H9 (cell line): Measurements from ENCODE around the gene IL3RA. TPM values are rescaled to one million over a fixed set of nuclear protein-coding genes. Genes with fewer than 3 reads are reported as not detected.

Source experiments
- DNase-seq: peaks from one replicate; pipeline ENCODE4 v3.0.0-alpha.2; 2017
- H2AFZ ChIP-seq: one replicate; pipeline ENCODE4 v1.6.1; 2013; ENCODE audit warnings: mild to moderate bottlenecking, low read length, control low read depth, moderate library complexity
- H2AK5ac ChIP-seq: 2 replicates; pipeline ENCODE4 v1.6.1; 2013; ENCODE audit warnings: low read length, control low read depth, mixed read lengths; ENCODE audit not compliant: insufficient read length
- H2BK120ac ChIP-seq: one replicate; pipeline ENCODE4 v1.6.1; 2013; ENCODE audit warnings: low read depth, mild to moderate bottlenecking, low read length, control low read depth, inconsistent platforms; ENCODE audit not compliant: poor library complexity, severe bottlenecking
- H2BK12ac ChIP-seq: 2 replicates; pipeline ENCODE4 v1.6.1; 2013; ENCODE audit warnings: low read length, control low read depth, mixed read lengths, low read depth; ENCODE audit not compliant: insufficient read length
- H2BK15ac ChIP-seq: 2 replicates; pipeline ENCODE4 v1.6.1; 2013; ENCODE audit warnings: low read depth, low read length, control low read depth
- H2BK20ac ChIP-seq: one replicate; pipeline ENCODE4 v1.6.1; 2013; ENCODE audit warnings: low read depth, mild to moderate bottlenecking, low read length, control low read depth, inconsistent platforms; ENCODE audit not compliant: poor library complexity, severe bottlenecking
- H2BK5ac ChIP-seq: 2 replicates; pipeline ENCODE4 v1.6.1; 2013; ENCODE audit warnings: low read length, control low read depth, mixed read lengths; ENCODE audit not compliant: insufficient read length
- H3K14ac ChIP-seq: 2 replicates; pipeline ENCODE4 v1.6.1; 2013; ENCODE audit warnings: low read length, control low read depth; ENCODE audit not compliant: insufficient read depth
- H3K18ac ChIP-seq: 2 replicates; pipeline ENCODE4 v1.6.1; 2013; ENCODE audit warnings: low read depth, mild to moderate bottlenecking, mixed read lengths, low read length, control low read depth; ENCODE audit not compliant: insufficient read length
- H3K23ac ChIP-seq: 2 replicates; pipeline ENCODE4 v1.6.1; 2013; ENCODE audit warnings: low read length, control low read depth, mixed read lengths, low read depth; ENCODE audit not compliant: insufficient read length
- H3K23me2 ChIP-seq: 2 replicates; pipeline ENCODE4 v1.6.1; 2013; ENCODE audit warnings: low read depth, mild to moderate bottlenecking, mixed read lengths, low read length, control low read depth; ENCODE audit not compliant: insufficient read length, poor library complexity, severe bottlenecking
- H3K27ac ChIP-seq: 2 replicates; pipeline ENCODE4 v1.5.1; 2013; ENCODE audit warnings: low read length, control low read depth, mixed read lengths, low read depth; ENCODE audit not compliant: insufficient read length
- H3K27me3 ChIP-seq: 2 replicates; pipeline ENCODE4 v1.6.1; 2013; ENCODE audit warnings: low read length, control low read depth, inconsistent platforms; ENCODE audit not compliant: insufficient read depth
- H3K4ac ChIP-seq: 2 replicates; pipeline ENCODE4 v1.6.1; 2013; ENCODE audit warnings: low read depth, mild to moderate bottlenecking, control low read depth, inconsistent platforms, low read length, moderate library complexity
- H3K4me1 ChIP-seq: 2 replicates; pipeline ENCODE4 v1.6.1; 2013; ENCODE audit warnings: low read length, control low read depth, inconsistent platforms; ENCODE audit not compliant: insufficient read depth
- H3K4me2 ChIP-seq: 2 replicates; pipeline ENCODE4 v1.6.1; 2013; ENCODE audit warnings: low read length, control low read depth, mixed read lengths; ENCODE audit not compliant: insufficient read length, insufficient read depth
- H3K56ac ChIP-seq: 2 replicates; pipeline ENCODE4 v1.6.1; 2013; ENCODE audit warnings: low read depth, mild to moderate bottlenecking, mixed read lengths, low read length, control low read depth; ENCODE audit not compliant: insufficient read length
- H3K79me1 ChIP-seq: 2 replicates; pipeline ENCODE4 v1.6.1; 2013; ENCODE audit warnings: low read depth, mild to moderate bottlenecking, moderate library complexity, low read length, control low read depth, inconsistent platforms; ENCODE audit not compliant: insufficient read depth, poor library complexity, severe bottlenecking
- H3K79me2 ChIP-seq: 2 replicates; pipeline ENCODE4 v1.6.1; 2013; ENCODE audit warnings: low read length, control low read depth, inconsistent platforms; ENCODE audit not compliant: insufficient read depth
- H3K9ac ChIP-seq: 2 replicates; pipeline ENCODE4 v1.6.1; 2013; ENCODE audit warnings: low read length, control low read depth, mixed read lengths; ENCODE audit not compliant: insufficient read length; ENCODE audit errors: extremely low read depth
- H3K9me3 ChIP-seq: one replicate; pipeline ENCODE4 v1.6.1; 2013; ENCODE audit warnings: low read depth, low read length, inconsistent platforms; ENCODE audit not compliant: control insufficient read depth
- H3T11ph ChIP-seq: one replicate; pipeline ENCODE4 v1.6.1; 2013; ENCODE audit warnings: mild to moderate bottlenecking, low read length, control low read depth, inconsistent platforms
- H4K20me1 ChIP-seq: one replicate; pipeline ENCODE4 v1.6.1; 2013; ENCODE audit not compliant: control insufficient read depth, insufficient read length, insufficient read depth
- H4K5ac ChIP-seq: 2 replicates; pipeline ENCODE4 v1.6.1; 2013; ENCODE audit warnings: low read depth, mild to moderate bottlenecking, mixed read lengths, low read length, control low read depth; ENCODE audit not compliant: insufficient read length
- H4K8ac ChIP-seq: replicated peaks from 2 replicates; pipeline ENCODE4 v1.6.1; 2013; ENCODE audit warnings: low read length, control low read depth, mixed read lengths, low read depth; ENCODE audit not compliant: insufficient read length
- H4K91ac ChIP-seq: 2 replicates; pipeline ENCODE4 v1.6.1; 2013; ENCODE audit warnings: low read depth, mild to moderate bottlenecking, moderate library complexity, mixed read lengths, low read length, control low read depth; ENCODE audit not compliant: insufficient read length
- H3K27ac Mint-ChIP-seq, 3 experiments: 2 replicates in 2 of 3; 3 replicates in 1 of 3; pipeline ENCODE4 v1.8.0; 2020 to 2021; ENCODE audit warnings: mixed read lengths in 3 of 3, mild to moderate bottlenecking in 1 of 3, moderate library complexity in 1 of 3
- H3K27me3 Mint-ChIP-seq: 2 replicates; pipeline ENCODE4 v1.8.0; 2021; ENCODE audit warnings: low read depth, mild to moderate bottlenecking, moderate library complexity, mixed read lengths
- H3K36me3 Mint-ChIP-seq, 3 experiments: 2 replicates in 2 of 3; 3 replicates in 1 of 3; pipeline ENCODE4 v1.8.0; 2020 to 2021; ENCODE audit warnings: low read depth in 3 of 3, mixed read lengths in 3 of 3; ENCODE audit not compliant: insufficient read depth in 1 of 3
- H3K4me1 Mint-ChIP-seq, 2 experiments: 2 replicates each; pipeline ENCODE4 v1.8.0; 2020; ENCODE audit warnings: mixed read lengths in 2 of 2
- H3K4me3 Mint-ChIP-seq, 2 experiments: 2 replicates in 1 of 2; 3 replicates in 1 of 2; pipeline ENCODE4 v1.8.0; 2020 to 2021; ENCODE audit warnings: mild to moderate bottlenecking in 2 of 2, mixed read lengths in 2 of 2, moderate library complexity in 1 of 2
- H3K9me3 Mint-ChIP-seq, 2 experiments: 2 replicates in 1 of 2; 3 replicates in 1 of 2; pipeline ENCODE4 v1.8.0; 2020; ENCODE audit warnings: mild to moderate bottlenecking in 2 of 2, mixed read lengths in 2 of 2, moderate library complexity in 1 of 2
- WGBS: extraction: QIAGEN DNeasy Blood & Tissue Kit; methylation state at CpG from one replicate; pipeline ENCODE4 v1.1.7; 2013; ENCODE audit warnings: missing lambda C conversion rate, low lambda C conversion rate, mixed read lengths; ENCODE audit not compliant: insufficient read length; ENCODE audit errors: extremely low coverage; 5-methylcytosine and 5-hydroxymethylcytosine counted together
- total RNA-seq: library from RNA; stranded (reverse); gene quantifications from 2 replicates; pipeline ENCODE4 v1.2.1, GENCODE V29; 2021
- TF ChIP-seq, protein P1 (sequence below): fragments of 200-600 bp; sonication (generic); conservative IDR thresholded peaks from 3 replicates; pipeline ENCODE4 v1.8.0; 2021; ENCODE audit warnings: antibody characterized with exemption, mild to moderate bottlenecking

Gene IL3RA
- total RNA-seq, 1 experiment from 2014 or later = 0.24 TPM

DNA sequence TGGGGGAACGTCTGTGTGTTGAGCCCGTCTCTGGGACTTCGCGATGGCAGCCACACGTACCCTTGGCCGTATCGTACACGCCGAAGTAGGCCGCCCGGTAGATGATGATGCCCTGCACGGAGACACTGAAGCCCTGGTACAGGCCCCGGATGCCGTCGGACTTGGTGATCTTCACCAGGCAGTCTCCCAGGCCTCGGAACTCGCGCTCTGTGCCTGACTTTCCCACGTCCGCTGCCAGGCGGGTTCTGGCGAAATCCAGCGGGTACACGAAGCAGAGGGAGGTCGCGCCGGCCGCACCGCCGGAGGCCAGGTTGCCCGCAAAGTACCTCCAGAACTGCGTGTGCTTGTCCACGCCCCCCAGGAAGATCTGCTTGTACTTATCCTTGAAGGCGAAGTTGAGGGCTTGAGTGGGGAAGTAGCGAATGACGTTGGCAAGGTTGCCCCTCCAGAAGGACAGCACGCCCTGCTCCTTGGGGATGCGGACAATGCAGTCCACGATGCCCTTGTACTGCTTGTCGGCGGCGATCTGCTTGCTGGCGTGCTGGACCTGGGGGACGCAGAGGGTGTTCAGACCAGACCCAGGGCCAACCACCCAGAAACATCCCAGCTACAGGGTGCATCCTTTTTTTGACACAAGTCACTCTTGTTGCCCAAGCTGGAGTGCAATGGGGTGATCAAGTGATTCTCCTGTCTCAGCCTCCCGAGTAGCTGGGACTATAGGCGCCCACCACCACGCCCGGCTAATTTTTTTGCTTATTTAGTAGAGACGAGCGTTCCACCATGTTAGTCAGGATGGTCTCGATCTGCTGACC, 52.8 kb downstream of the IL3RA start:
- Histone ChIP-seq H2AFZ (no peak overlapping the region), H3K4me1 (no peaks in the 10 kb centered on the region), H3K79me2 (peaks cover 30% of the 10 kb centered on the region; the same call in 1 of the 2 replicates), H3K9ac (no peak overlapping the region), H4K20me1 (no peaks in the 10 kb centered on the region), H4K8ac (no peak overlapping the region), H3K27me3 (no peaks in the 10 kb centered on the region), H3K56ac (no peak overlapping the region), H3K4ac (no peak overlapping the region), H4K5ac (no peak overlapping the region), H3K18ac (no peak overlapping the region), H2BK15ac (no peak overlapping the region), H3K4me2 (no peak overlapping the region), H2BK120ac (no peak overlapping the region), H3K23ac (no peak overlapping the region), H3K9me3 (no peaks in the 10 kb centered on the region), H2AK5ac (no peak overlapping the region), H2BK12ac (no peak overlapping the region), H3K27ac (no peak overlapping the region), H3K23me2 (peaks cover 8% of the 10 kb centered on the region), H3K14ac (no peak overlapping the region), H3T11ph (no peak overlapping the region), H4K91ac (no peak overlapping the region), H2BK5ac (no peak overlapping the region), H3K79me1 (peaks cover 15% of the 10 kb centered on the region), H2BK20ac (no peak overlapping the region)
- H3K9me3 Mint-ChIP-seq = peaks cover 3 to 4% of the 10 kb centered on the region in 2 experiments; a peak in 3 of 5 replicates
- peak overlapping the region in 1 of 3 experiments; percentile 49; a peak in 2 of 7 replicates for H3K27ac Mint-ChIP-seq
- TF ChIP-seq, protein P1, sequence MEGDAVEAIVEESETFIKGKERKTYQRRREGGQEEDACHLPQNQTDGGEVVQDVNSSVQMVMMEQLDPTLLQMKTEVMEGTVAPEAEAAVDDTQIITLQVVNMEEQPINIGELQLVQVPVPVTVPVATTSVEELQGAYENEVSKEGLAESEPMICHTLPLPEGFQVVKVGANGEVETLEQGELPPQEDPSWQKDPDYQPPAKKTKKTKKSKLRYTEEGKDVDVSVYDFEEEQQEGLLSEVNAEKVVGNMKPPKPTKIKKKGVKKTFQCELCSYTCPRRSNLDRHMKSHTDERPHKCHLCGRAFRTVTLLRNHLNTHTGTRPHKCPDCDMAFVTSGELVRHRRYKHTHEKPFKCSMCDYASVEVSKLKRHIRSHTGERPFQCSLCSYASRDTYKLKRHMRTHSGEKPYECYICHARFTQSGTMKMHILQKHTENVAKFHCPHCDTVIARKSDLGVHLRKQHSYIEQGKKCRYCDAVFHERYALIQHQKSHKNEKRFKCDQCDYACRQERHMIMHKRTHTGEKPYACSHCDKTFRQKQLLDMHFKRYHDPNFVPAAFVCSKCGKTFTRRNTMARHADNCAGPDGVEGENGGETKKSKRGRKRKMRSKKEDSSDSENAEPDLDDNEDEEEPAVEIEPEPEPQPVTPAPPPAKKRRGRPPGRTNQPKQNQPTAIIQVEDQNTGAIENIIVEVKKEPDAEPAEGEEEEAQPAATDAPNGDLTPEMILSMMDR = no peak
- peaks cover 9 to 41% of the 10 kb centered on the region in 2 experiments for H3K4me1 Mint-ChIP-seq
- DNase-seq = no peak
- peak overlapping the region; percentile 92 to 95 for H3K4me3 Mint-ChIP-seq
- H3K27me3 Mint-ChIP-seq = no peaks in the 10 kb centered on the region; the same call in none of the 2 replicates
- no CpG with 5 or more reads among the region's 51 CpGs for WGBS
- H3K36me3 Mint-ChIP-seq = peaks cover 60 to 70% (median 68%) of the 10 kb centered on the region in 3 experiments
